Trophoblast cell (in vitro differentiated cells and primary cell): ENCODE measurements around the gene KRTAP4-5. TPM values are rescaled to one million over a fixed set of nuclear protein-coding genes. Genes with fewer than 3 reads are reported as not detected.
"Not testable (repeated sequence)": the region's sequence is repeated elsewhere in the genome, so short reads cannot be mapped to it uniquely, and the experiment has no call there.

Experiments used
- DNase-seq, 2 donors: peaks; one replicate each; pipeline ENCODE4 v3.0.0-alpha.2; 2016
- H2AFZ ChIP-seq: 2 replicates; pipeline ENCODE4 v1.6.1; 2013; ENCODE audit warnings: low read length, moderate library complexity, mild to moderate bottlenecking; ENCODE audit not compliant: insufficient read depth, poor library complexity
- H2AK5ac ChIP-seq: 2 replicates; pipeline ENCODE4 v1.6.1; 2013; ENCODE audit warnings: mild to moderate bottlenecking, low read length
- H2BK120ac ChIP-seq: 2 replicates; pipeline ENCODE4 v1.6.1; 2013; ENCODE audit warnings: low read length, mild to moderate bottlenecking, moderate library complexity; ENCODE audit not compliant: insufficient read depth, poor library complexity
- H2BK12ac ChIP-seq: 2 replicates; pipeline ENCODE4 v1.6.1; 2013; ENCODE audit warnings: mild to moderate bottlenecking, low read length, moderate library complexity
- H2BK5ac ChIP-seq: 2 replicates; pipeline ENCODE4 v1.6.1; 2013; ENCODE audit warnings: low read length, low read depth, moderate library complexity, mild to moderate bottlenecking; ENCODE audit not compliant: poor library complexity
- H3K14ac ChIP-seq: 2 replicates; pipeline ENCODE4 v1.6.1; 2013; ENCODE audit warnings: mild to moderate bottlenecking, low read length
- H3K18ac ChIP-seq: 2 replicates; pipeline ENCODE4 v1.6.1; 2013; ENCODE audit warnings: mild to moderate bottlenecking, low read length
- H3K23ac ChIP-seq: 2 replicates; pipeline ENCODE4 v1.6.1; 2013; ENCODE audit warnings: low read length
- H3K27ac ChIP-seq: 2 replicates; pipeline ENCODE4 v1.5.1; 2013; ENCODE audit warnings: low read depth, mild to moderate bottlenecking, inconsistent platforms, low read length, moderate library complexity
- H3K27me3 ChIP-seq: 2 replicates; pipeline ENCODE4 v1.6.1; 2013; ENCODE audit warnings: inconsistent platforms, mild to moderate bottlenecking, low read length, moderate library complexity; ENCODE audit not compliant: insufficient read depth
- H3K36me3 ChIP-seq, 2 experiments: 1 replicate in 1 of 2; 2 replicates in 1 of 2; pipeline ENCODE4 v1.6.1; 2013; ENCODE audit warnings: low read length in 2 of 2, mild to moderate bottlenecking in 2 of 2, moderate library complexity in 1 of 2; ENCODE audit not compliant: insufficient read depth in 2 of 2, control insufficient read depth in 1 of 2
- H3K4ac ChIP-seq: 2 replicates; pipeline ENCODE4 v1.6.1; 2013; ENCODE audit warnings: low read depth, mild to moderate bottlenecking, low read length, moderate library complexity
- H3K4me1 ChIP-seq, 2 experiments: 1 replicate in 1 of 2; 2 replicates in 1 of 2; pipeline ENCODE4 v1.6.1; 2013; ENCODE audit warnings: low read length in 2 of 2, mild to moderate bottlenecking in 2 of 2, moderate library complexity in 1 of 2; ENCODE audit not compliant: insufficient read depth in 2 of 2, control insufficient read depth in 1 of 2
- H3K4me2 ChIP-seq: 2 replicates; pipeline ENCODE4 v1.6.1; 2013; ENCODE audit warnings: inconsistent platforms, mild to moderate bottlenecking, low read length, moderate library complexity
- H3K4me3 ChIP-seq: 2 replicates; pipeline ENCODE4 v1.5.1; 2013; ENCODE audit warnings: mild to moderate bottlenecking, low read depth, low read length, inconsistent platforms
- H3K79me1 ChIP-seq: one replicate; pipeline ENCODE4 v1.6.1; 2013; ENCODE audit warnings: low read length
- H3K79me2 ChIP-seq: 2 replicates; pipeline ENCODE4 v1.6.1; 2013; ENCODE audit warnings: low read length, mild to moderate bottlenecking; ENCODE audit not compliant: control insufficient read depth, insufficient read depth, poor library complexity
- H3K9ac ChIP-seq: 2 replicates; pipeline ENCODE4 v1.6.1; 2013; ENCODE audit warnings: mild to moderate bottlenecking, low read length
- H3K9me3 ChIP-seq: 2 replicates; pipeline ENCODE4 v1.6.1; 2013; ENCODE audit warnings: low read depth, mild to moderate bottlenecking, control low read depth, inconsistent platforms, low read length; ENCODE audit not compliant: insufficient read depth
- H4K12ac ChIP-seq: 2 replicates; pipeline ENCODE4 v1.6.1; 2013; ENCODE audit warnings: low read depth, mild to moderate bottlenecking, low read length, moderate library complexity
- H4K8ac ChIP-seq: 2 replicates; pipeline ENCODE4 v1.6.1; 2013; ENCODE audit warnings: low read depth, mild to moderate bottlenecking, low read length, moderate library complexity
- H4K91ac ChIP-seq: one replicate; pipeline ENCODE4 v1.6.1; 2013; ENCODE audit warnings: low read depth, mild to moderate bottlenecking, low read length, moderate library complexity
- WGBS: extraction: QIAGEN DNeasy Blood & Tissue Kit; methylation state at CpG from one replicate; pipeline ENCODE4 v1.1.7; 2013; ENCODE audit warnings: missing lambda C conversion rate; ENCODE audit not compliant: insufficient read length, insufficient coverage; ENCODE audit errors: extremely low coverage; 5-methylcytosine and 5-hydroxymethylcytosine counted together
- polyA plus RNA-seq: library from polyadenylated mRNA; stranded (reverse); fragments of 200-250 nt; gene quantifications from 2 replicates; pipeline ENCODE4 v1.2.3, GENCODE V29; 2013

KRTAP4-5 gene
- not detected in 2 replicates for polyA plus RNA-seq

DNA sequence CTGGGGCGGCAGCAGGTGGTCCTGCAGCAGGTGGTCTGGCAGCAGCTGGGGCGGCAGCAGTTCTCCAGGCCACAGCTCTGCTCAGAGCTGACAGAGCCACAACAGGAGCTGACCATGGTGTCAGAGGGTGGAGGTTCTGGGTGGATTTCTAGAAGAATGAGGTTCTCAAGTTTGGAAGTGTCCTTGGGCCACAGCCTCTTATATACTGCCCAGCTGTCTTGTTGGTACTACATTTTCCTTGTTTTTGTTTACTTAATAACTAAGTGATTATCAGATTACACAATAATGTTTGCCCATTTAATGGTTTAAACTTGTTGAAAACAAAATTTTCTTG lies at the start of gene KRTAP4-5:
Gene KRTAP4-5 (minus strand): TSS at position 174 of the 334 bp plus-strand sequence. CDS start 58 bp downstream, at position 116.
- Histone ChIP-seq H3K4ac (no peak within 1 kb of the TSS), H2AK5ac (no peak within 1 kb of the TSS), H2BK5ac (no peak within 1 kb of the TSS), H3K27me3 (no peaks in the 10 kb centered on the region), H3K23ac (no peak within 1 kb of the TSS), H3K18ac (no peak within 1 kb of the TSS), H3K27ac (no peak within 1 kb of the TSS), H3K79me1 (no peaks in the 10 kb centered on the region), H2AFZ (no peak within 1 kb of the TSS), H3K9ac (no peak within 1 kb of the TSS), H4K12ac (no peak within 1 kb of the TSS), H3K4me3 (no peak within 1 kb of the TSS), H3K4me2 (no peak within 1 kb of the TSS), H3K4me1 (no peaks in the 10 kb centered on the region), H2BK120ac (no peak within 1 kb of the TSS), H3K9me3 (no peaks in the 10 kb centered on the region), H3K36me3 (no peaks in the 10 kb centered on the region), H4K8ac (no peak within 1 kb of the TSS), H3K14ac (no peak within 1 kb of the TSS), H4K91ac (no peak within 1 kb of the TSS), H2BK12ac (no peak within 1 kb of the TSS), H3K79me2 (no peaks in the 10 kb centered on the region)
- WGBS, result no CpG with 5 or more reads among the region's 2 CpGs
- no peak for DNase-seq

GRCh38 chr17:41196068-41196467 lies 46.4 kb upstream of the KRTAP4-5 start:
- Histone ChIP-seq H3K18ac (no peak overlapping the region), H3K9ac (no peak overlapping the region), H4K8ac (no peak overlapping the region), H3K27me3 (no peaks in the 10 kb centered on the region), H3K36me3 (no peaks in the 10 kb centered on the region), H3K4ac (no peak overlapping the region), H3K79me2 (no peaks in the 10 kb centered on the region), H3K23ac (no peak overlapping the region), H3K4me2 (no peak overlapping the region), H2AFZ (no peak overlapping the region), H3K14ac (no peak overlapping the region), H2AK5ac (no peak overlapping the region), H3K27ac (no peak overlapping the region), H3K4me1 (no peaks in the 10 kb centered on the region), H3K9me3 (no peaks in the 10 kb centered on the region), H4K12ac (no peak overlapping the region), H3K79me1 (no peaks in the 10 kb centered on the region), H2BK12ac (no peak overlapping the region), H3K4me3 (no peak overlapping the region), H4K91ac (no peak overlapping the region), H2BK5ac (no peak overlapping the region), H2BK120ac (no peak overlapping the region)
- DNase-seq, result peak in 1 of 2 donors; percentile 2
- WGBS, result no CpG with 5 or more reads among the region's 1 CpG

- Histone ChIP-seq H3K9ac (no peak overlapping the region), H2BK5ac (no peak overlapping the region), H3K4me2 (no peak overlapping the region), H3K14ac (no peak overlapping the region), H2AFZ (no peak overlapping the region), H3K27me3 (no peaks in the 10 kb centered on the region), H3K79me1 (no peaks in the 10 kb centered on the region), H3K79me2 (no peaks in the 10 kb centered on the region), H2BK120ac (no peak overlapping the region), H3K27ac (no peak overlapping the region), H4K91ac (no peak overlapping the region), H3K18ac (no peak overlapping the region), H4K8ac (no peak overlapping the region), H2BK12ac (no peak overlapping the region), H4K12ac (no peak overlapping the region), H3K23ac (no peak overlapping the region), H3K36me3 (no peaks in the 10 kb centered on the region), H2AK5ac (no peak overlapping the region), H3K4ac (no peak overlapping the region), H3K4me3 (no peak overlapping the region), H3K4me1 (no peaks in the 10 kb centered on the region), H3K9me3 (no peaks in the 10 kb centered on the region)
- WGBS, result no CpG with 5 or more reads among the region's 3 CpGs
- DNase-seq, result no peak
Measured at GRCh38 chr17:41190328-41190727, 40.7 kb upstream of the KRTAP4-5 start.

GRCh38 chr17:41189837-41190318 lies 40.3 kb upstream of the KRTAP4-5 start, which contains the start of gene KRTAP9-1:
KRTAP9-1 (plus strand) TSS chr17:41189887; CDS start chr17:41189887, 0 bp downstream.
- H3K4me2 ChIP-seq, H2BK5ac ChIP-seq, H3K18ac ChIP-seq, H3K79me1 ChIP-seq, H4K12ac ChIP-seq, H2AK5ac ChIP-seq, H4K91ac ChIP-seq, H3K27ac ChIP-seq, H3K9ac ChIP-seq, H3K23ac ChIP-seq, H3K79me2 ChIP-seq, H3K4me1 ChIP-seq, H3K4ac ChIP-seq, H2BK120ac ChIP-seq, H3K27me3 ChIP-seq, H3K14ac ChIP-seq, H2BK12ac ChIP-seq, H3K9me3 ChIP-seq, H3K4me3 ChIP-seq, DNase-seq, H3K36me3 ChIP-seq, H4K8ac ChIP-seq, H2AFZ ChIP-seq: not testable (repeated sequence)
- no CpG with 5 or more reads among the region's 1 CpG for WGBS
